Gastrocnemius medialis (tissue), 4 donors: ENCODE results near the gene TMCO4.

Experiments
- CTCF ChIP-seq, 5 experiments: fragments of 450-650 bp in 3 of 5; fragments of 200-600 bp in 2 of 5; sonication (generic) in 2 of 5; IDR thresholded peaks in 4 of 5; conservative IDR thresholded peaks in 1 of 5; 1 replicate in 4 of 5; 2 replicates in 1 of 5; pipeline ENCODE4 v1.5.1; 2016 to 2019; ENCODE audit warnings: antibody characterized with exemption in 5 of 5, mild to moderate bottlenecking in 3 of 5, moderate library complexity in 3 of 5
- POLR2A ChIP-seq, 2 donors: fragments of 450-650 bp; IDR thresholded peaks; one replicate each; pipeline ENCODE4 v1.6.1; 2017; ENCODE audit warnings: antibody characterized with exemption in 2 of 2, mild to moderate bottlenecking in 2 of 2, moderate library complexity in 2 of 2

- TF ChIP-seq CTCF (IDR thresholded peaks at IDR 0.05 in 4 of 5, conservative IDR thresholded peaks at IDR 0.05 in 1 of 5): no peak
- no peak for TF ChIP-seq POLR2A (IDR thresholded peaks at IDR 0.05)
Measured at GRCh38 chr1:19792237-19793002, 7.3 kb downstream of the TMCO4 start.
